GM21723 (cell line): ENCODE results near the gene MSANTD1.

Experiments used
- ATAC-seq: cut with Tn5 transposase; IDR thresholded peaks from one replicate; pipeline ENCODE4 v1.9.1; 2021; ENCODE audit warnings: mild to moderate bottlenecking, moderate library complexity; ENCODE audit not compliant: unreplicated experiment

The MSANTD1 gene

GRCh38 chr4:3287271-3287971 lies 38.5 kb downstream of the MSANTD1 start:
- ATAC-seq = no peak

- ATAC-seq = no peak
Observed at GRCh38 chr4:3287972-3288570, 39.1 kb downstream of the MSANTD1 start.

- ATAC-seq = no peak
Observed at GRCh38 chr4:3288571-3289094, 39.7 kb downstream of the MSANTD1 start.

GRCh38 chr4:3290476-3290875 lies 41.5 kb downstream of the MSANTD1 start:
- no peak for ATAC-seq

- no peak for ATAC-seq
Observed at GRCh38 chr4:3290889-3291321, 41.9 kb downstream of the MSANTD1 start.

GRCh38 chr4:3291411-3291968 lies 42.5 kb downstream of the MSANTD1 start:
- no peak for ATAC-seq

GRCh38 chr4:3291969-3292570 lies 43.1 kb downstream of the MSANTD1 start:
- ATAC-seq = peak; percentile 23

- peak; percentile 86 for ATAC-seq
Observed at GRCh38 chr4:3292571-3293400, 43.8 kb downstream of the MSANTD1 start, which contains the start of gene RGS12. RGS12 (plus strand) TSS chr4:3293021; CDS start chr4:3316171, 23,150 bp downstream.

- ATAC-seq = no peak
Observed at GRCh38 chr4:3293401-3294391, 44.7 kb downstream of the MSANTD1 start.

GRCh38 chr4:3294401-3295241 lies 45.7 kb downstream of the MSANTD1 start:
- ATAC-seq = no peak

GRCh38 chr4:3295837-3296624 lies 47.1 kb downstream of the MSANTD1 start:
- no peak for ATAC-seq

- ATAC-seq = no peak
Observed at GRCh38 chr4:3296651-3297050, 47.7 kb downstream of the MSANTD1 start.

- no peak for ATAC-seq
Observed at GRCh38 chr4:3297066-3297859, 48.3 kb downstream of the MSANTD1 start.

GRCh38 chr4:3299122-3299975 lies 50.4 kb downstream of the MSANTD1 start:
- ATAC-seq = no peak

- ATAC-seq = no peak
Observed at GRCh38 chr4:3299976-3300671, 51.2 kb downstream of the MSANTD1 start.
